ENCODE data around the gene RREB1. TPM values are rescaled to one million over a fixed set of nuclear protein-coding genes. Genes with fewer than 3 reads are reported as not detected.

RREB1 gene
- total RNA-seq, 2 experiments from 2014 or later, result 37.0 to 39.1 TPM

- Mint-ChIP-seq H3K9me3 (no peaks in the 10 kb centered on the region), H3K4me1 (peaks cover 55% of the 10 kb centered on the region), H3K27ac (peak overlapping the region; percentile 4), H3K27me3 (no peaks in the 10 kb centered on the region), H3K4me3 (peak overlapping the region; percentile 33), H3K36me3 (peaks cover 9% of the 10 kb centered on the region)
- DNase-seq, result no peak
- POLR2A ChIA-PET, result interaction anchor here (1.0 to 1.4 kb wide), 5 partner anchors 11 to 49 kb away, joined by 3 to 5 read pairs (median 4); no protein-coding TSS in a partner anchor
- no peak for ATAC-seq (ENCODE audit: low read depth)
These were observed 28.0 kb downstream of the RREB1 start for GRCh38 chr6:7135755-7136154.

- no peak for ATAC-seq (ENCODE audit: low read depth)
- Mint-ChIP-seq H3K4me3 (peak overlapping the region; percentile 77), H3K27ac (peak overlapping the region; percentile 85), H3K9me3 (no peaks in the 10 kb centered on the region), H3K27me3 (no peaks in the 10 kb centered on the region), H3K4me1 (peaks cover 58% of the 10 kb centered on the region), H3K36me3 (peaks cover 10% of the 10 kb centered on the region)
- POLR2A ChIA-PET, result interaction anchor here (0.5 to 2.3 kb wide), 7 partner anchors 8 to 59 kb away, joined by 3 to 15 read pairs (median 5); partner anchors contain the start of gene RREB1
- no peak for DNase-seq
These were observed 29.1 kb downstream of the RREB1 start for GRCh38 chr6:7136859-7137334.

- POLR2A ChIA-PET, result interaction anchor here (0.5 to 2.3 kb wide), 8 partner anchors 9 to 59 kb away, joined by 3 to 15 read pairs (median 5); partner anchors contain the start of gene RREB1
- Mint-ChIP-seq H3K4me1 (peaks cover 58% of the 10 kb centered on the region), H3K4me3 (peak overlapping the region; percentile 77), H3K9me3 (no peaks in the 10 kb centered on the region), H3K36me3 (peaks cover 6% of the 10 kb centered on the region), H3K27ac (peak overlapping the region; percentile 85), H3K27me3 (no peaks in the 10 kb centered on the region)
- peak; percentile 75 for ATAC-seq (ENCODE audit: low read depth)
- DNase-seq, result peak; percentile 58
These were observed 29.7 kb downstream of the RREB1 start for GRCh38 chr6:7137335-7138045.

- H3K27me3 Mint-ChIP-seq, result peaks cover 2% of the 10 kb centered on the region
- peak overlapping the region; percentile 85 for H3K27ac Mint-ChIP-seq
- DNase-seq (no peak), ATAC-seq (ENCODE audit: low read depth) (no peak)
- H3K4me3 Mint-ChIP-seq, result peak overlapping the region; percentile 77
- peaks cover 2% of the 10 kb centered on the region for H3K36me3 Mint-ChIP-seq
- H3K4me1 Mint-ChIP-seq, result peaks cover 58% of the 10 kb centered on the region
- no peaks in the 10 kb centered on the region for H3K9me3 Mint-ChIP-seq
- POLR2A ChIA-PET, result interaction anchor here (1.0 to 2.3 kb wide), 6 partner anchors 8 to 30 kb away, joined by 3 to 15 read pairs (median 8); partner anchors contain the start of gene RREB1
These were observed 30.3 kb downstream of the RREB1 start for GRCh38 chr6:7138046-7138531.

- H3K27ac Mint-ChIP-seq, result peak overlapping the region; percentile 21
- no peak for ATAC-seq (ENCODE audit: low read depth)
- peak overlapping the region; percentile 1 for H3K4me3 Mint-ChIP-seq
- H3K9me3 Mint-ChIP-seq, result no peaks in the 10 kb centered on the region
- H3K4me1 Mint-ChIP-seq, result peaks cover 56% of the 10 kb centered on the region
- no peak for DNase-seq
- peaks cover 2% of the 10 kb centered on the region for H3K27me3 Mint-ChIP-seq
- H3K36me3 Mint-ChIP-seq, result peaks cover 2% of the 10 kb centered on the region
- POLR2A ChIA-PET, result interaction anchor here (1.8 to 2.3 kb wide), 3 partner anchors 8 to 31 kb away, joined by 12 to 15 read pairs (median 14); partner anchors contain the start of gene RREB1
These were observed 31.2 kb downstream of the RREB1 start for GRCh38 chr6:7138921-7139358.

- Mint-ChIP-seq H3K9me3 (no peaks in the 10 kb centered on the region), H3K4me3 (peak overlapping the region; percentile 90), H3K36me3 (peaks cover 2% of the 10 kb centered on the region), H3K4me1 (peaks cover 54% of the 10 kb centered on the region), H3K27me3 (peaks cover 2% of the 10 kb centered on the region), H3K27ac (no peak overlapping the region)
- DNase-seq, result no peak
- ATAC-seq (ENCODE audit: low read depth), result no peak
- POLR2A ChIA-PET, result no interaction called here
These were observed 32.2 kb downstream of the RREB1 start for GRCh38 chr6:7139835-7140470.

- H3K4me3 Mint-ChIP-seq, result peak overlapping the region; percentile 90
- peak; percentile 86 for DNase-seq
- POLR2A ChIA-PET, result interaction anchor here (0.8 kb wide), 1 partner anchor 25 kb away, joined by 4 read pairs; no protein-coding TSS in a partner anchor
- H3K36me3 Mint-ChIP-seq, result peaks cover 2% of the 10 kb centered on the region
- peaks cover 54% of the 10 kb centered on the region for H3K4me1 Mint-ChIP-seq
- H3K9me3 Mint-ChIP-seq, result no peaks in the 10 kb centered on the region
- H3K27me3 Mint-ChIP-seq, result peaks cover 2% of the 10 kb centered on the region
- H3K27ac Mint-ChIP-seq, result peak overlapping the region; percentile 82
- ATAC-seq (ENCODE audit: low read depth), result peak; percentile 88
These were observed 33.0 kb downstream of the RREB1 start for GRCh38 chr6:7140631-7141378.

- Mint-ChIP-seq H3K4me3 (no peak overlapping the region), H3K36me3 (peaks cover 2% of the 10 kb centered on the region), H3K27me3 (peaks cover 2% of the 10 kb centered on the region), H3K4me1 (peaks cover 60% of the 10 kb centered on the region), H3K9me3 (no peaks in the 10 kb centered on the region), H3K27ac (no peak overlapping the region)
- POLR2A ChIA-PET, result no interaction called here
- no peak for ATAC-seq (ENCODE audit: low read depth)
- no peak for DNase-seq
These were observed 34.6 kb downstream of the RREB1 start for GRCh38 chr6:7142228-7142801.

GRCh38 chr6:7142918-7143475, 35.2 kb downstream of the RREB1 start:
- Mint-ChIP-seq H3K27me3 (peaks cover 2% of the 10 kb centered on the region), H3K4me3 (no peak overlapping the region), H3K4me1 (peaks cover 57% of the 10 kb centered on the region), H3K27ac (no peak overlapping the region), H3K36me3 (peaks cover 2% of the 10 kb centered on the region), H3K9me3 (no peaks in the 10 kb centered on the region)
- DNase-seq (no peak), ATAC-seq (ENCODE audit: low read depth) (no peak)
- POLR2A ChIA-PET, result no interaction called here

GRCh38 chr6:7143476-7143974, 35.8 kb downstream of the RREB1 start:
- Mint-ChIP-seq H3K36me3 (peaks cover 2% of the 10 kb centered on the region), H3K4me1 (peaks cover 54% of the 10 kb centered on the region), H3K27me3 (peaks cover 2% of the 10 kb centered on the region), H3K27ac (no peak overlapping the region), H3K9me3 (no peaks in the 10 kb centered on the region), H3K4me3 (no peak overlapping the region)
- DNase-seq (no peak), ATAC-seq (ENCODE audit: low read depth) (no peak)
- POLR2A ChIA-PET, result no interaction called here

- peak overlapping the region; percentile 81 for H3K4me3 Mint-ChIP-seq
- POLR2A ChIA-PET, result interaction anchor here (0.6 to 0.8 kb wide), 2 partner anchors 24 to 37 kb away, joined by 3 read pairs; partner anchors contain the start of gene RREB1
- H3K9me3 Mint-ChIP-seq, result no peaks in the 10 kb centered on the region
- H3K4me1 Mint-ChIP-seq, result peaks cover 48% of the 10 kb centered on the region
- DNase-seq, result no peak
- H3K27ac Mint-ChIP-seq, result peak overlapping the region; percentile 92
- peaks cover 2% of the 10 kb centered on the region for H3K27me3 Mint-ChIP-seq
- no peak for ATAC-seq (ENCODE audit: low read depth)
- H3K36me3 Mint-ChIP-seq, result peaks cover 2% of the 10 kb centered on the region
These were observed 37.3 kb downstream of the RREB1 start for GRCh38 chr6:7144872-7145584.

GRCh38 chr6:7145585-7145884, 37.8 kb downstream of the RREB1 start:
- DNase-seq, result no peak
- peaks cover 47% of the 10 kb centered on the region for H3K4me1 Mint-ChIP-seq
- peaks cover 2% of the 10 kb centered on the region for H3K27me3 Mint-ChIP-seq
- peak overlapping the region; percentile 81 for H3K4me3 Mint-ChIP-seq
- peaks cover 5% of the 10 kb centered on the region for H3K36me3 Mint-ChIP-seq
- POLR2A ChIA-PET, result interaction anchor here (0.6 to 0.8 kb wide), 2 partner anchors 24 to 37 kb away, joined by 3 read pairs; partner anchors contain the start of gene RREB1
- H3K9me3 Mint-ChIP-seq, result no peaks in the 10 kb centered on the region
- no peak for ATAC-seq (ENCODE audit: low read depth)
- H3K27ac Mint-ChIP-seq, result peak overlapping the region; percentile 92
